ENCODE measurements around the gene TSEN34. TPM values are rescaled to one million over a fixed set of nuclear protein-coding genes. Genes with fewer than 3 reads are reported as not detected.

TSEN34 gene
- total RNA-seq, 6 donors from 2014 or later = 43.2 to 78.4 (median 49.7) TPM

GRCh38 chr19:54172471-54173358 lies 18.4 kb upstream of the TSEN34 start, which contains the start of gene TMC4:
Gene TMC4, minus strand, starts transcription at chr19:54173160. Its CDS starts 43 bp downstream, at chr19:54173117.
- no peaks in the 10 kb centered on the region for H3K27me3 ChIP-seq
- H3K4me1 ChIP-seq = peaks cover 0 to 19% (median 8%) of the 10 kb centered on the region in 4 donors
- H3K36me3 ChIP-seq = peaks cover 0 to 11% (median 2%) of the 10 kb centered on the region in 4 donors
- WGBS, 2 donors = 11 to 14% methylated on average over 3 to 11 of the region's 13 CpGs
- peak; percentile 62 to 94 for ATAC-seq (ENCODE audit: low FRiP score in 2 of 2)
- TF ChIP-seq EP300 (IDR thresholded peaks at IDR 0.05) (no peak), CTCF (IDR thresholded peaks at IDR 0.05) (peak in 3 of 6 experiments; percentile 51 to 78 (median 69)), POLR2A (IDR thresholded peaks at IDR 0.05) (peak in 2 of 4 donors; percentile 27 to 63), POLR2AphosphoS5 (IDR thresholded peaks at IDR 0.05) (peak in 1 of 2 donors; percentile 55)
- H3K9me3 ChIP-seq = no peaks in the 10 kb centered on the region
- peak within 1 kb of the TSS in 3 of 4 donors; percentile 39 to 50 (median 47) for H3K4me3 ChIP-seq
- DNase-seq = peak in 1 of 2 donors; percentile 90
- peak within 1 kb of the TSS; percentile 16 to 80 (median 65) for H3K27ac ChIP-seq

- Histone ChIP-seq H3K4me3 (peak overlapping the region in 3 of 4 donors; percentile 39 to 50 (median 47)), H3K4me1 (peaks cover 0 to 16% (median 6%) of the 10 kb centered on the region in 4 donors), H3K36me3 (peaks cover 0 to 11% (median 4%) of the 10 kb centered on the region in 4 donors), H3K27ac (peak overlapping the region in 2 of 4 donors; percentile 53 to 77), H3K27me3 (no peaks in the 10 kb centered on the region), H3K9me3 (no peaks in the 10 kb centered on the region)
- WGBS, 2 donors = 42 to 70% methylated on average over 6 to 14 of the region's 15 CpGs
- DNase-seq (no peak), ATAC-seq (ENCODE audit: low FRiP score in 2 of 2) (no peak)
- TF ChIP-seq CTCF (IDR thresholded peaks at IDR 0.05) = no peak
Measured at GRCh38 chr19:54173359-54173699, 17.8 kb upstream of the TSEN34 start.

- Histone ChIP-seq H3K27ac (no peak overlapping the region), H3K4me3 (no peak overlapping the region), H3K36me3 (peaks cover 0 to 19% (median 8%) of the 10 kb centered on the region in 4 donors), H3K27me3 (no peaks in the 10 kb centered on the region), H3K9me3 (no peaks in the 10 kb centered on the region), H3K4me1 (peaks cover 0 to 14% (median 3%) of the 10 kb centered on the region in 4 donors)
- no peak for ATAC-seq (ENCODE audit: low FRiP score in 2 of 2)
- 82 to 85% methylated on average over 2 to 23 of the region's 25 CpGs for WGBS, 2 donors
- TF ChIP-seq EP300 (IDR thresholded peaks at IDR 0.05) = no peak
- TF ChIP-seq POLR2AphosphoS5 (IDR thresholded peaks at IDR 0.05) = no peak
- no peak for TF ChIP-seq CTCF (IDR thresholded peaks at IDR 0.05)
- TF ChIP-seq POLR2A (IDR thresholded peaks at IDR 0.05) = no peak
- no peak for DNase-seq
Measured at GRCh38 chr19:54173951-54174834, 16.9 kb upstream of the TSEN34 start.

- Histone ChIP-seq H3K4me1 (no peaks in the 10 kb centered on the region), H3K9me3 (no peaks in the 10 kb centered on the region), H3K27me3 (no peaks in the 10 kb centered on the region), H3K4me3 (no peak overlapping the region), H3K36me3 (peaks cover 0 to 45% (median 23%) of the 10 kb centered on the region in 4 donors), H3K27ac (no peak overlapping the region)
- DNase-seq (no peak), ATAC-seq (ENCODE audit: low FRiP score in 2 of 2) (peak; percentile 64 to 68)
- 91 to 93% methylated on average over 18 to 22 of the region's 23 CpGs for WGBS, 2 donors
- TF ChIP-seq CTCF (IDR thresholded peaks at IDR 0.05) (no peak), POLR2AphosphoS5 (IDR thresholded peaks at IDR 0.05) (no peak), POLR2A (IDR thresholded peaks at IDR 0.05) (no peak), EP300 (IDR thresholded peaks at IDR 0.05) (no peak)
Measured at GRCh38 chr19:54178581-54179261, 12.4 kb upstream of the TSEN34 start.

Measured in upper lobe of left lung (tissue), 6 donors.